Activated CD8-positive, alpha-beta T cell treated with anti-CD3 and anti-CD28 coated beads for 36 hours (primary cell): Measurements from ENCODE around the gene SFSWAP. TPM values are rescaled to one million over a fixed set of nuclear protein-coding genes. Genes with fewer than 3 reads are reported as not detected.
"Not testable (repeated sequence)": the region's sequence is repeated elsewhere in the genome, so short reads cannot be mapped to it uniquely, and the experiment has no call there.

Experiments used
- ATAC-seq: fragments of 200-7000 bp; cut with Tn5 transposase; one replicate; pipeline ENCODE4 v1.10.0; 2021; ENCODE audit warnings: mild to moderate bottlenecking, moderate library complexity
- CTCF ChIA-PET: fragments of 350-600 bp; sonication (Branson Sonifier 250); formaldehyde crosslinking; loops from one replicate; lab custom pipeline; 2021; ENCODE audit warnings: antibody characterized with exemption; lab: Charles Lee
- POLR2A ChIA-PET: fragments of 350-600 bp; sonication (Branson Sonifier 250); formaldehyde crosslinking; loops from one replicate; lab custom pipeline; 2021; ENCODE audit warnings: antibody characterized with exemption; lab: Charles Lee
- DNase-seq: peaks from one replicate; pipeline ENCODE4 v3.0.0-alpha.2; 2020
- H3K27ac Mint-ChIP-seq: one replicate; pipeline ENCODE4 v1.8.0; 2021; ENCODE audit warnings: mild to moderate bottlenecking, mixed read lengths
- H3K27me3 Mint-ChIP-seq: one replicate; pipeline ENCODE4 v1.8.0; 2021; ENCODE audit warnings: mixed read lengths
- H3K36me3 Mint-ChIP-seq: one replicate; pipeline ENCODE4 v1.8.0; 2021; ENCODE audit warnings: low read depth, mixed read lengths
- H3K4me1 Mint-ChIP-seq: one replicate; pipeline ENCODE4 v1.8.0; 2021; ENCODE audit warnings: low read depth, mixed read lengths
- H3K4me3 Mint-ChIP-seq: one replicate; pipeline ENCODE4 v1.8.0; 2021; ENCODE audit warnings: mild to moderate bottlenecking, moderate library complexity, mixed read lengths
- H3K9me3 Mint-ChIP-seq: one replicate; pipeline ENCODE4 v1.8.0; 2021; ENCODE audit warnings: mixed read lengths
- intact Hi-C: fragments of 100-400 bp; cut with micrococcal nuclease; formaldehyde crosslinking; loops from one replicate; pipeline ENCODE4 v1.10.0; 2022
- total RNA-seq, 2 experiments: library from RNA; stranded (reverse); gene quantifications; one replicate each; pipeline ENCODE4 v1.2.3, GENCODE V29; 2021
- TF ChIP-seq, protein P1 (sequence below): fragments of 200-600 bp; IDR thresholded peaks from one replicate; pipeline ENCODE4 v1.8.0; 2022; ENCODE audit warnings: antibody characterized with exemption, mild to moderate bottlenecking

The SFSWAP gene
- total RNA-seq, 2 experiments from 2014 or later = 47.6 to 49.3 TPM

GRCh38 chr12:131740626-131741025 is 29.7 kb downstream of the SFSWAP start:
- CTCF ChIA-PET = no interaction called here
- no peaks in the 10 kb centered on the region for H3K27me3 Mint-ChIP-seq
- POLR2A ChIA-PET = no interaction called here
- intact Hi-C loops = no loop called here
- peaks cover 51% of the 10 kb centered on the region for H3K36me3 Mint-ChIP-seq
- TF ChIP-seq, protein P1, sequence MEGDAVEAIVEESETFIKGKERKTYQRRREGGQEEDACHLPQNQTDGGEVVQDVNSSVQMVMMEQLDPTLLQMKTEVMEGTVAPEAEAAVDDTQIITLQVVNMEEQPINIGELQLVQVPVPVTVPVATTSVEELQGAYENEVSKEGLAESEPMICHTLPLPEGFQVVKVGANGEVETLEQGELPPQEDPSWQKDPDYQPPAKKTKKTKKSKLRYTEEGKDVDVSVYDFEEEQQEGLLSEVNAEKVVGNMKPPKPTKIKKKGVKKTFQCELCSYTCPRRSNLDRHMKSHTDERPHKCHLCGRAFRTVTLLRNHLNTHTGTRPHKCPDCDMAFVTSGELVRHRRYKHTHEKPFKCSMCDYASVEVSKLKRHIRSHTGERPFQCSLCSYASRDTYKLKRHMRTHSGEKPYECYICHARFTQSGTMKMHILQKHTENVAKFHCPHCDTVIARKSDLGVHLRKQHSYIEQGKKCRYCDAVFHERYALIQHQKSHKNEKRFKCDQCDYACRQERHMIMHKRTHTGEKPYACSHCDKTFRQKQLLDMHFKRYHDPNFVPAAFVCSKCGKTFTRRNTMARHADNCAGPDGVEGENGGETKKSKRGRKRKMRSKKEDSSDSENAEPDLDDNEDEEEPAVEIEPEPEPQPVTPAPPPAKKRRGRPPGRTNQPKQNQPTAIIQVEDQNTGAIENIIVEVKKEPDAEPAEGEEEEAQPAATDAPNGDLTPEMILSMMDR = no peak
- ATAC-seq = no peak
- peaks cover 2% of the 10 kb centered on the region for H3K4me1 Mint-ChIP-seq
- H3K4me3 Mint-ChIP-seq = no peak overlapping the region
- no peak overlapping the region for H3K27ac Mint-ChIP-seq
- DNase-seq = no peak
- H3K9me3 Mint-ChIP-seq = peaks cover 7% of the 10 kb centered on the region

GRCh38 chr12:131742761-131743160 is 31.9 kb downstream of the SFSWAP start:
- H3K27ac Mint-ChIP-seq, H3K9me3 Mint-ChIP-seq, POLR2A ChIA-PET, DNase-seq, ATAC-seq, H3K4me1 Mint-ChIP-seq, H3K27me3 Mint-ChIP-seq, intact Hi-C loops, H3K4me3 Mint-ChIP-seq, CTCF ChIA-PET: not testable (repeated sequence)
- peaks cover 60% of the 10 kb centered on the region for H3K36me3 Mint-ChIP-seq

DNA sequence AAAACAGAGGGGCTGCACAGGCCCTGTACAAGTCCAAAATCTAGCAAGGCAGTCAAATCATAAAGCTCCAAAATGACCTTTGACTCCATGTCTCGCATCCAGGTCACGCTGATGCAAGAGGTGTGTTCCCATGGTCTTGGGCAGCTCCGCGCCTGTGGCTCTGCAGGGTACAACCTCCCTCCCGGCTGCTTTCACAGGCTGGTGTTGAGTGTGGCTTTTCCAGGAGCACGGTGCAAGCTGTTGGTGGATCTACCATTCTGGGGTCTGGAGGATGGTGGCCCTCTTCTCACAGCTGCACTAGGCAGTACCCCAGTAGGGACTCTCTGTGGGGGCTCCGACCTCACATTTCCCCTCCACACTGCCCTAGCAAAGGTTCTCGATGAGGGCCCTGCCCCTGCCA is 32.5 kb downstream of the SFSWAP start:
- H3K4me3 Mint-ChIP-seq, H3K4me1 Mint-ChIP-seq, intact Hi-C loops, CTCF ChIA-PET, DNase-seq, H3K9me3 Mint-ChIP-seq, H3K27me3 Mint-ChIP-seq, ATAC-seq, H3K27ac Mint-ChIP-seq: not testable (repeated sequence)
- peaks cover 60% of the 10 kb centered on the region for H3K36me3 Mint-ChIP-seq
- POLR2A ChIA-PET = interaction anchor here (0.6 kb wide), 1 partner anchor 16 kb away, joined by 3 read pairs; no protein-coding TSS in a partner anchor

DNA sequence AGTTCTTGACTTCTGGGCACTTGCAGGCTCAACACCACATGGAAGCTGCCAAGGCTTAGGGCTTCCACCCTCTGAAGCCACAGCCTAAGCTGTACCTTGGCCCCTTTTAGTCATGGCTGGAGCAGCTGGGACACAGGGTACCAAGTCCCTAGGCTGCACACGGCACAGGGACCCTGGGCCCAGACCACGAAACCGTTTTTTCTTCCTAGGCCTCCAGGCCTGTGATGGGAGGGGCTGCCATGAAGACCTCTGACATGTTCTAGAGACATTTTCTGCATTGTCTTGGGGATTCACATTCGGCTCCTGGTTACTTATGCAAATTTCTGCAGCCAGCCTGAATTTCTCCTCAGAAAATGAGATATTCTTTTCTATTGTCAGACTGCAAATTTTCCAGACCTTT is 33.0 kb downstream of the SFSWAP start:
- intact Hi-C loops, H3K27me3 Mint-ChIP-seq, ATAC-seq, H3K27ac Mint-ChIP-seq, H3K4me3 Mint-ChIP-seq, CTCF ChIA-PET, DNase-seq, H3K4me1 Mint-ChIP-seq, H3K9me3 Mint-ChIP-seq: not testable (repeated sequence)
- POLR2A ChIA-PET = interaction anchor here (0.6 kb wide), 1 partner anchor 16 kb away, joined by 3 read pairs; no protein-coding TSS in a partner anchor
- peaks cover 60% of the 10 kb centered on the region for H3K36me3 Mint-ChIP-seq

- H3K4me3 Mint-ChIP-seq, ATAC-seq, H3K9me3 Mint-ChIP-seq, CTCF ChIA-PET, H3K27me3 Mint-ChIP-seq, H3K4me1 Mint-ChIP-seq, intact Hi-C loops, H3K27ac Mint-ChIP-seq, POLR2A ChIA-PET, DNase-seq: not testable (repeated sequence)
- peaks cover 60% of the 10 kb centered on the region for H3K36me3 Mint-ChIP-seq
These were observed 33.8 kb downstream of the SFSWAP start for GRCh38 chr12:131744675-131745074.

DNA sequence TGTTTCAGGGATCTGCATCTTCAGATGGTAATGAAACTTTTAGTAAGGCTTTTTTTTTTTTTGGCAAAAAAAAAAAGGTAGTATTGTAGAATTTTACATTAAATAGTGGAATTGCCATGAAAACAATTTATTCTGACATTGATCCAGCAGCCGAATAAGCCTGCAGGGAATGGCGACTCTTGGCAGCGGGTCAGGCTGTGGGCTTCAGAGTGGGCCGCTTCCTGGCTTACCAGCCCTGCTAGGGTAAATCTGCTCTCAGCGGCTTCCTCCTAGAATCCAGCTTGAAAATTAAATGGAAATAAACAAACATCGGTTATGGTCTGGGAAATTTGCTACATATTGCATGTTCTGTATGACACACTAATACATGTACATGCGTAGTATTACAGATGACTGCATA is 34.8 kb downstream of the SFSWAP start:
- Mint-ChIP-seq H3K9me3 (peaks cover 7% of the 10 kb centered on the region), H3K4me3 (no peak overlapping the region), H3K36me3 (peaks cover 51% of the 10 kb centered on the region), H3K4me1 (peaks cover 2% of the 10 kb centered on the region), H3K27ac (no peak overlapping the region), H3K27me3 (no peaks in the 10 kb centered on the region)
- ChIA-PET CTCF (no interaction called here), POLR2A (no interaction called here)
- ATAC-seq (no peak), DNase-seq (no peak)
- TF ChIP-seq, protein P1 = no peak
- intact Hi-C loops = no loop called here

GRCh38 chr12:131747276-131748177 is 36.6 kb downstream of the SFSWAP start:
- ChIA-PET CTCF (interaction anchor here (1.1 to 1.2 kb wide), 2 partner anchors 8 to 10 kb away, joined by 4 read pairs; no protein-coding TSS in a partner anchor), POLR2A (interaction anchor here (0.6 to 1.1 kb wide), 3 partner anchors 10 to 22 kb away, joined by 3 read pairs; no protein-coding TSS in a partner anchor)
- peaks cover 45% of the 10 kb centered on the region for H3K36me3 Mint-ChIP-seq
- TF ChIP-seq, protein P1 = no peak
- ATAC-seq (no peak), DNase-seq (no peak)
- H3K4me1 Mint-ChIP-seq = no peaks in the 10 kb centered on the region
- H3K4me3 Mint-ChIP-seq = no peak overlapping the region
- intact Hi-C loops = no loop called here
- peaks cover 7% of the 10 kb centered on the region for H3K9me3 Mint-ChIP-seq
- H3K27ac Mint-ChIP-seq = no peak overlapping the region
- H3K27me3 Mint-ChIP-seq = no peaks in the 10 kb centered on the region
